ENCODE data around the gene PRR33. TPM values are rescaled to one million over a fixed set of nuclear protein-coding genes. Genes with fewer than 3 reads are reported as not detected.
A peak's percentile ranks its signal among the peaks of the same experiment; 100 is the strongest.

The PRR33 gene
- total and polyA plus RNA-seq, 7 donors = 0.13 TPM; not detected in 6

DNA sequence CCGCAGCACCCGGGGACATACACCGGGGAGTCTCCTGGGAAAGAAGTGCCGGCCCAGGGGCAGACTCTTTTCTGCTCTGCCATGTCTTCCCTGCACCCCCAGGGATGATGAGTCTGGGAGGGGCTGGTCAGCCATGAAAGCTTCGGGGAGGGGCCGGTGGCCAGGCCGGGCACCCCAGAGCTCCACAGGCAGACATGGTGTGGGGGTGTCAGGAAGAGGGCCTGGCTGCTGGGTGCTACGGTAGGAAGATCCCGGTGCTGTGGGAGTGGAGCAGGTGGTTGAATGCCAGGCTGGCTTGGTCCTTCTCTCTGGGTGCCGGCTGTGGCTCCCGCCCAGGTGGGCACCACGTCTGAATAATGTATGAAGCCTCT lies 21.4 kb downstream of the PRR33 start:
- H3K27me3 ChIP-seq = peaks cover 0 to 37% (median 22%) of the 10 kb centered on the region in 3 donors
- intact Hi-C loops (cut with DNase I) = no loop called here
- H3K4me3 ChIP-seq = peak overlapping the region in 3 of 4 donors; percentile 27 to 30 (median 28)
- TF ChIP-seq, protein P1, sequence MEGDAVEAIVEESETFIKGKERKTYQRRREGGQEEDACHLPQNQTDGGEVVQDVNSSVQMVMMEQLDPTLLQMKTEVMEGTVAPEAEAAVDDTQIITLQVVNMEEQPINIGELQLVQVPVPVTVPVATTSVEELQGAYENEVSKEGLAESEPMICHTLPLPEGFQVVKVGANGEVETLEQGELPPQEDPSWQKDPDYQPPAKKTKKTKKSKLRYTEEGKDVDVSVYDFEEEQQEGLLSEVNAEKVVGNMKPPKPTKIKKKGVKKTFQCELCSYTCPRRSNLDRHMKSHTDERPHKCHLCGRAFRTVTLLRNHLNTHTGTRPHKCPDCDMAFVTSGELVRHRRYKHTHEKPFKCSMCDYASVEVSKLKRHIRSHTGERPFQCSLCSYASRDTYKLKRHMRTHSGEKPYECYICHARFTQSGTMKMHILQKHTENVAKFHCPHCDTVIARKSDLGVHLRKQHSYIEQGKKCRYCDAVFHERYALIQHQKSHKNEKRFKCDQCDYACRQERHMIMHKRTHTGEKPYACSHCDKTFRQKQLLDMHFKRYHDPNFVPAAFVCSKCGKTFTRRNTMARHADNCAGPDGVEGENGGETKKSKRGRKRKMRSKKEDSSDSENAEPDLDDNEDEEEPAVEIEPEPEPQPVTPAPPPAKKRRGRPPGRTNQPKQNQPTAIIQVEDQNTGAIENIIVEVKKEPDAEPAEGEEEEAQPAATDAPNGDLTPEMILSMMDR (IDR thresholded peaks at IDR 0.05) = no peak
- no peak for TF ChIP-seq EP300 (IDR thresholded peaks at IDR 0.05)
- TF ChIP-seq POLR2AphosphoS5 (IDR thresholded peaks at IDR 0.05) = no peak
- TF ChIP-seq POLR2A (IDR thresholded peaks at IDR 0.05) = no peak
- no peaks in the 10 kb centered on the region for H3K9me3 ChIP-seq
- peaks cover 0 to 32% (median 31%) of the 10 kb centered on the region in 4 donors for H3K4me1 ChIP-seq
- H3K27ac ChIP-seq = peak overlapping the region; percentile 31 to 84 (median 40)
- WGBS, 2 donors = 63 to 77% methylated on average over 12 of the region's 12 CpGs
- no peak for DNase-seq
- no peaks in the 10 kb centered on the region for H3K36me3 ChIP-seq

GRCh38 chr11:1869427-1870325 lies 22.0 kb downstream of the PRR33 start:
- peak overlapping the region; percentile 40 to 84 (median 48) for H3K27ac ChIP-seq
- peaks cover 0 to 38% (median 34%) of the 10 kb centered on the region in 4 donors for H3K4me1 ChIP-seq
- H3K9me3 ChIP-seq = no peaks in the 10 kb centered on the region
- intact Hi-C loops (cut with DNase I) = loop anchor here (10.0 kb wide), 2 partner anchors 435 to 535 kb away; partner anchors contain the start of genes C11orf21, TSPAN32 and TSSC4
- peak overlapping the region in 3 of 4 donors; percentile 27 to 30 (median 28) for H3K4me3 ChIP-seq
- 41 to 66% methylated on average over 34 of the region's 34 CpGs for WGBS, 2 donors
- H3K27me3 ChIP-seq = peaks cover 0 to 35% (median 22%) of the 10 kb centered on the region in 3 donors
- DNase-seq = no peak
- TF ChIP-seq POLR2AphosphoS5 (IDR thresholded peaks at IDR 0.05) = no peak
- no peak for TF ChIP-seq POLR2A (IDR thresholded peaks at IDR 0.05)
- TF ChIP-seq EP300 (IDR thresholded peaks at IDR 0.05) = no peak
- TF ChIP-seq, protein P1 (IDR thresholded peaks at IDR 0.05) = no peak
- no peaks in the 10 kb centered on the region for H3K36me3 ChIP-seq

- 64 to 65% methylated on average over 25 of the region's 25 CpGs for WGBS, 2 donors
- Histone ChIP-seq H3K36me3 (no peaks in the 10 kb centered on the region), H3K9me3 (no peaks in the 10 kb centered on the region), H3K4me1 (peaks cover 0 to 47% (median 43%) of the 10 kb centered on the region in 4 donors), H3K27ac (peak overlapping the region; percentile 39 to 84 (median 48)), H3K4me3 (peak overlapping the region in 3 of 4 donors; percentile 27 to 30 (median 28)), H3K27me3 (peaks cover 0 to 31% (median 22%) of the 10 kb centered on the region in 3 donors)
- TF ChIP-seq POLR2AphosphoS5 (IDR thresholded peaks at IDR 0.05) (peak in 1 of 4 donors; percentile 7), EP300 (IDR thresholded peaks at IDR 0.05) (no peak)
- intact Hi-C loops (cut with DNase I) = loop anchor here (10.0 kb wide), 2 partner anchors 436 to 536 kb away; partner anchors contain the start of genes C11orf21, TSPAN32 and TSSC4
- DNase-seq = no peak
Observed at GRCh38 chr11:1868636-1869291, 22.9 kb downstream of the PRR33 start.

GRCh38 chr11:1868056-1868635 lies 23.5 kb downstream of the PRR33 start:
- no peak for DNase-seq
- TF ChIP-seq POLR2A (IDR thresholded peaks at IDR 0.05) (no peak), POLR2AphosphoS5 (IDR thresholded peaks at IDR 0.05) (no peak)
- TF ChIP-seq, protein P1 (IDR thresholded peaks at IDR 0.05) = no peak
- Histone ChIP-seq H3K36me3 (no peaks in the 10 kb centered on the region), H3K9me3 (no peaks in the 10 kb centered on the region), H3K4me3 (peak overlapping the region in 2 of 4 donors; percentile 28 to 30), H3K27ac (peak overlapping the region; percentile 37 to 84 (median 47)), H3K27me3 (peaks cover 0 to 31% (median 22%) of the 10 kb centered on the region in 3 donors), H3K4me1 (peaks cover 0 to 53% (median 49%) of the 10 kb centered on the region in 4 donors)
- WGBS, 2 donors = 75 to 91% methylated on average over 14 of the region's 14 CpGs
- intact Hi-C loops (cut with DNase I) = loop anchor here (10.0 kb wide), 2 partner anchors 437 to 537 kb away; partner anchors contain the start of genes C11orf21, TSPAN32 and TSSC4

All from sigmoid colon (tissue), 7 donors.